Neural cell (in vitro differentiated cells): ENCODE results near the gene AFDN.

ENCODE experiments used
- CTCF ChIP-seq: fragments of 450-650 bp; IDR thresholded peaks from 2 replicates; pipeline ENCODE4 v1.5.1; 2014; ENCODE audit warnings: antibody characterized with exemption, mild to moderate bottlenecking, moderate library complexity; ENCODE audit not compliant: poor library complexity, severe bottlenecking
- EP300 ChIP-seq: fragments of 450-650 bp; conservative IDR thresholded peaks from 2 replicates; pipeline ENCODE4 v1.6.1; 2014; ENCODE audit warnings: antibody characterized with exemption, mild to moderate bottlenecking, moderate library complexity; ENCODE audit not compliant: poor library complexity, severe bottlenecking
- MXI1 ChIP-seq: fragments of 450-650 bp; conservative IDR thresholded peaks from 2 replicates; pipeline ENCODE4 v1.6.1; 2014; ENCODE audit warnings: antibody characterized with exemption, mild to moderate bottlenecking; ENCODE audit not compliant: poor library complexity, severe bottlenecking
- RAD21 ChIP-seq: fragments of 450-650 bp; conservative IDR thresholded peaks from 2 replicates; pipeline ENCODE4 v1.6.1; 2014; ENCODE audit warnings: antibody characterized with exemption, mild to moderate bottlenecking, moderate library complexity
- REST ChIP-seq: IDR thresholded peaks from 2 replicates; pipeline ENCODE4 v1.6.1; 2012; ENCODE audit warnings: borderline replicate concordance
- SMC3 ChIP-seq: fragments of 450-650 bp; conservative IDR thresholded peaks from 2 replicates; pipeline ENCODE4 v1.6.1; 2014; ENCODE audit warnings: antibody characterized with exemption, mild to moderate bottlenecking, moderate library complexity; ENCODE audit not compliant: poor library complexity
- TAF1 ChIP-seq: IDR thresholded peaks from 2 replicates; pipeline ENCODE4 v1.6.1; 2012; ENCODE audit warnings: low read depth

GRCh38 chr6:167781066-167781767, 45.5 kb upstream of the AFDN start:
- TF ChIP-seq REST, result no peak
- no peak for TF ChIP-seq EP300
- TF ChIP-seq RAD21, result no peak
- no peak for TF ChIP-seq CTCF
- TF ChIP-seq MXI1, result no peak
- TF ChIP-seq TAF1, result no peak
- no peak for TF ChIP-seq SMC3
